Measurements from ENCODE around the gene SLC35D2.

SLC35D2 gene

GRCh38 chr9:96383165-96383942 lies at the start of gene SLC35D2:
SLC35D2 (minus strand) TSS chr9:96383711; CDS start chr9:96383634, 77 bp downstream.
- DNase-seq = peak; percentile 38

DNA sequence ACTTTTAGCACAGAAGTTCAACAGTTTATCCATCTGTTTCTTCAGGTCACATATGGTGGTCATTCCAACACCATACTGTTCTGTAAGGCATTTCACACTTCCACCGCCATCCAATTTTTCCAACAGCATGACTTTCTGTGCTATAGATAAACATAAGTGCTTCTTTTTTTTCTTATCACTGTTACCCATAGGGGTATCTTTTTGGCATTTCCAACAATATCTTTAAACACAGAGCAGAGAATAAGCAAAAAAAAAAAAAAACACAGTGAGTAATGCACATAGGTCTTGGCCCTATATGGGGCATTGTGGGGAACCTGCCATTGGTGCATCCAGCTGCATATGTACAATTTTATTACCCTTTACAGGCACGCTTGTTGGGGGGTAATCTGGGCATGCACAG lies 46.9 kb upstream of the SLC35D2 start:
- no peak for DNase-seq

DNA sequence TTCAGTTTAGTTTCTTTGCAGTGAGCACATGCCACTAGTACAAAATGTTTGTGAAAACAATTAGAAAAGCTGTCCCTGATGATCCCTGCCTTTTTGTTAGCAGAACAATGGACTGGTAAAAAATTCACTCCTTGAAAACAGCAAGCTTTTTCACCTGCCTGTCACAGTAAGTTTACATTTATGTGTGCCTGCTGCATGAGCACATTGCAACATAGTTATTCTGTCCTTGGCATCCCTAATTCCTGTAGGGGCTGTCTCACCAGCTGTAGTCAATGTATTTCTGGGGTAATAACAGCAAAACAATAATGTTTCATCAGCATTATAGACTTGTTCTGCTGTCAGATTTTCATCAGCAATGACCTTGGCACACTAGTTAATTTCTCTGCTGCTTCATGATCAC lies 46.2 kb upstream of the SLC35D2 start:
- no peak for DNase-seq

DNA sequence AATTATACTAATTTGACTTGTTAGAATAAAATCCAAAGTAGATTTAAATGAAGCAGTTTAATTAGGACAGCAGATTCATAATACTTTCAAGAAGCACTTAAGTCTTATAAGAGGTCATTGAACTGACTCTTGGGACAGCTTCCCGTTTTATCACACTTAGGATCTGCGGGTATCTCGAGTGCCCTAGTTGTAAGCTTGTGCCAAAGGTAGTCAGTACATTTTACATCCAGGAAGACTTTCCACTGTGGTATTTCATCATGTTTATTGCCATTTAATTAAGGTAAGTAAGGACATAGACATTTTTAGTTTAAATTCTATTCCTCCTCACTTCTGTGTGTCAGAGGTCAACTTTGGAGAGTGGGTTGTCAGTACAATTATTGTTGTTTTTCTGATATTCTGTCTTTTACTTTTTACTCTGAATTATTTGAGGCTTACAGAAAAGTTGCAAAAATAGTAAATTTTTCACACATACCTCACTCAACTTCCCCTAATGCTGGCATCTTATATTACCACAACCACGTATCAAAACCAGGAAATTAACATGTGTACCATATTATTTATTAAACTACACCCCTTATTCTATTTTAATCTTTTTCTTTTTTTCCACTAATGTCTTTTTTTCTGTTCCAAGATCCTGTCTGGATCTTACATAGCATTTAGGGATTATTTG lies 42.1 kb upstream of the SLC35D2 start:
- no peak for DNase-seq

- no peak for DNase-seq
Observed at GRCh38 chr9:96423985-96424336, 40.5 kb upstream of the SLC35D2 start.

- no peak for DNase-seq
Observed at GRCh38 chr9:96423322-96423984, 39.9 kb upstream of the SLC35D2 start.

GRCh38 chr9:96420468-96421219 lies 37.1 kb upstream of the SLC35D2 start:
- peak; percentile 42 for DNase-seq

DNA sequence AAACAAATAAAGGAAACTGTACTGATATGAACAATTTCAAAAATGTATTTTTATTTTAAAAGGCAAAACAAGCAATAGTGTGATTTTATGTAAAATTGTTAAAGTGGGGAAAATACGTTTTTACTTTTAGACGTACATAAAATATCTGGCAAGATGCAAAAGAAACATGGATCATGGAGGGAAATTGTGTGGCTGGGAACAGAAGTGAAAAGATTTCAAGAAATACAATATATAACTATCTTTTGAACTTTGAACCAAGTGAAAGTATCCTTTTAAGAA lies 36.1 kb upstream of the SLC35D2 start:
- no peak for DNase-seq

GRCh38 chr9:96418920-96419690 lies 35.6 kb upstream of the SLC35D2 start:
- peak; percentile 65 for DNase-seq

DNA sequence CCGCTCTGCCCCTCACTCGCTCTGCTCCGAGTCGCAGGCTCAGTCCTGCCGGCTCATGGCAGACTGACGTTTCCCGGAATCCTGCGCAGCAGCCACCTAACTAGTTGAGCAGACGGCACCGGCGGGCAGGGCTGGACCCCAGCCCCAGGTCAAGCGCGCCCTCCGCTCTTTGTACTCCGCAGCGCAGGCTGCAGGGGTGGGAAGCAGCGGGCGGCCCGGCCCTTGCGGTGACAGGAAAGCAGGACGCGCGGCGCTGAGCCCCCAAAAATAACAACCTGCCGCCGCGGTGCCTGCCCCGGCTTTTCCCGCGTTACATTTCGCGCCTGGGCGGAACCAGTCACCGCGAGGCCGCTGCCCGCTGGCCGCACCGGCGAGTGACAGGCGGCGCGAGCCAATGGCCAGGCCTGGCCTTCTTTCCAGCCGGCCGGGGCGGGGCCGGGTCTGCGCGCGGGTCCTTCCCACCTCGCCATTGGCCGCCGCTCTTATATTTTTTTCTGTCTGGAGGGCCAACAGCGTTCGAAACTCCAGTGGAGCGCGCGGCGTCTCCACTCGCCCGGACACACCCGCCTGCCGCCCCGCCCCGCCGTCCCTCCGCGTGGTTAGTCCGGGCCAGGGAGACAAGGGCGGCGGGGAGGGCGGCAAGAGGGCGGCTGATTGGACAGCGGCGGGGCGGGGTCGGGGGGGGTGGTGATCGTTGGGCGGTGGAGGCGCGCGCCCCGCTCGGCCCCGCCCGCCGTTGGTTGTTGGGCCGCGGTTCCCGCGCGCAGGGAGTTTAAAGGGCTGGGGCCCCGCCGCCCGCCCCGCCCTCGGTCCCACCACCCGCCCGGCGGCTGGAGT lies 34.8 kb upstream of the SLC35D2 start, which contains the start of gene ZNF367:
Gene ZNF367 (minus strand): TSS at position 288 of the 837 bp plus-strand sequence. CDS start 338 bp downstream, outside the sequence.
- DNase-seq = peak; percentile 96

GRCh38 chr9:96417661-96418082 lies 34.2 kb upstream of the SLC35D2 start:
- no peak for DNase-seq

GRCh38 chr9:96417051-96417586 lies 33.6 kb upstream of the SLC35D2 start:
- DNase-seq = peak; percentile 95

DNA sequence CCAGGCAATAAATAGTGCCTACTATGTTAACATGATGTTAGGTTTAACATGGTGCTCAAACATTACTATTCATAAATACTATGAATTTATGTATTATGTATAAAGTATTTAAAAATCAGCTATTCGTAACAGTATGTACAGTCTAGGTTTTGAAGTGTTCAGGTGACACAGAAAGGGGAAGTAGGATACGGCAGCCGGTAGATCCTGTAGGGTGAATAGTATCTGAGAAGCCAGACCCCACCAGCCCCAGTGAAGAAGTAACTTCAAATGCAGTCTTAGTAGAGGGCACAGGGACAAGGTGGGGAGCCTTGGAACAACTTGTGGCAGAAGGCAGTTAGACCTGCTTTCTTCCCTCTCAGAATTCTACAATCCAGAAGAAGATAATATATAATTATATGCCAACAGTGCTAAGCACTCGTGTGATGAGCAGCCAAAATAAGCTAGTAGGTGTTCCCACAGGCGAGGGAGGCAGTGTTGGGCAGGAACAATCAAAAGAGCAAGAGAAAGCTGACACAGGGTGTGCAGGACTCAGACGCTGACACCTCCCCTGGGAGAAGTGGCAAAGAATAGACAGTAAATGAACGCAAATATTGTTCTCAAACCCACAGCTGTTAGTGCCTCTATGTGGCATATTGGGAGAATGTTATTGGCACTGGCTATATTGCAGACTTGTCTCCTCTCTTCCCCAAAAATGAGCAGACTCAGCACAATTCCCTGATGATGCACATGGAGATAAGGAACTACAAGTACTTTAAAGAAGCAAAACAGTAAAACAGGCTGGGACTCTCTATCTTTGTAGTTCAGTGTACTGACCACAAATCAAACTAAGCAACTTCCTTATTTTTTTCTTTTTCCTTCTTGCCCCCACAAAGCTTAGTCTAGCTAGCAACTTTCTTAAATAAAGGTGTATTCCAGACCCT lies 30.1 kb upstream of the SLC35D2 start:
- DNase-seq = peak; percentile 50

DNA sequence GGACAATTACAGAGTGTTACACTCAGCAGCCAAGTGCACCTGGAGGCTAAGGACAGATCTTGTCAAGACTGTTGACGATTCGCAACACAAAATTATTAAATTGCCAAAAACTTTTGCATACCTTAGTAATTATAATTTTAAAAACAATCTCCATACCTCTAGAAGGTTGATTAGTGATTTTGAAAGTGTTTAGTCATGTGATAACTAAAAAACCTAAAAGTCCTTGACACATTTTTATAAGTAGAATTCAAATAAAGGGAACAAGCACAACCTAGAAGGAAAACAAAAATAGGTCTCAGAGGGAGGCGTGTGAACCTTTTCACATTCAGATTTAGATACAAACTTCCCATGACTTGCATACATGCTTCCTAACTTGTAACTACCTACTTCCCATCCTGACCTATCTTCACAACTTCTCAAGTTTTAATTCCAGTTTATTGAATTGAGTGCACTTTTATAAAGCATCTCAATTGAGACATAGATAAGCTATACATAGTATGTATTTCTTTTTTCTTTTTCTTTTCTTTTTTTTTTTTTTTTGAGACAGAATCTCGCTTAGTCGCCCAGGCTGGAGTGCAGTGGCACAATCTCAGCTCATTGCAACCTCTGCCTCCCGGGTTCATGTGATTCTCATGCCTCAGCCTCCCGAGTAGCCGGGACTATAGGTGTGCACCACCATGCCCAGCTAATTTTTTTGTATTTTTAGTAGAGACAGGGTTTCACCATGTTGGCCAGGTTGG lies 28.8 kb upstream of the SLC35D2 start:
- no peak for DNase-seq

GRCh38 chr9:96411129-96411838 lies 27.8 kb upstream of the SLC35D2 start:
- DNase-seq = no peak

DNA sequence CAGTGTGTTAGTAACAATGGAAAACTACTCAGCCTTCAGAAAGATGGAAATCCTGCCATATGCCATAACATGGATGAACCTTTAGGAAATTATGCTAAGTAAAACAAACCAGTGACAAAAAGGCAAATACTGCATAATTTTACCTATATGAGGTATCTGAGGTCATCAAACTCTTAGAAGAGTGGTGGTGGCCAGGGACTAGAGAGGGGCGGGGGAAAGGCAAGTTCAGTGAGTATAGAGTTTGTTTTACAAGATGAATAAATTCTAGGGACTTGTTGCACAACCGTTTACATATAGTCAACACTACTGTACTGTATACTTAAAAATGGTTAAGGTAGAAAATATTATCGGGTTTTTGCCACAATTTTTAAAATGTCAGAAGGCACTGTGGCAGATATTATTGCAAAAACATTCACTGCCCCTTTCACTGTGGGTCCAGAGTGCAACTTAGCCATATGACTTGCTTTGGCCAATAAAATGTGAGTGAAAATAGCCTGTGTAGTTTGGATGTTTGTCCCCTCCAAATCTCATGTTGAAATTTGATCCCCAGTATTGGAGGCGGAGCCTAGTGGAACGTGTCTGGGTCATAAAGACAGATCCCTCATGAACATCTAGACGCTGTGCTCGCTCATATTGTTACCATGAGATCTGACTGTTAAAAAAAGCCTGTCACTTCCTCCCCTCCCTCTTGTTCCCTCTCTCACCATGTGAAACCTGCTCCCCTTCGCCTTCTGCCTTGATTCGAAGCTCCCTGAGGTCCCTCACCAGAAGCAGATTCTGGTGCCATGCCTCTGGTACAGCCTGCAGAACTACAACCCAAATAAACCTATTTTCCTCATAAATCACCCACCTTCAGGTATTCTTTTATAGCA lies 25.1 kb upstream of the SLC35D2 start:
- no peak for DNase-seq

GRCh38 chr9:96400132-96400910 lies 16.8 kb upstream of the SLC35D2 start:
- no peak for DNase-seq

All from CD4-positive, alpha-beta T cell treated with Interleukin-17A for 4 hours (primary cell).